Medulla oblongata (tissue), 1 donor: ENCODE data around the gene HNRNPA2B1.
"Not testable (repeated sequence)": the region's sequence is repeated elsewhere in the genome, so short reads cannot be mapped to it uniquely, and the experiment has no call there.

Source experiments
- DNase-seq: peaks from one replicate; pipeline ENCODE4 v3.0.0-alpha.2; 2015; ENCODE audit errors: extremely low spot score

The HNRNPA2B1 gene

DNA sequence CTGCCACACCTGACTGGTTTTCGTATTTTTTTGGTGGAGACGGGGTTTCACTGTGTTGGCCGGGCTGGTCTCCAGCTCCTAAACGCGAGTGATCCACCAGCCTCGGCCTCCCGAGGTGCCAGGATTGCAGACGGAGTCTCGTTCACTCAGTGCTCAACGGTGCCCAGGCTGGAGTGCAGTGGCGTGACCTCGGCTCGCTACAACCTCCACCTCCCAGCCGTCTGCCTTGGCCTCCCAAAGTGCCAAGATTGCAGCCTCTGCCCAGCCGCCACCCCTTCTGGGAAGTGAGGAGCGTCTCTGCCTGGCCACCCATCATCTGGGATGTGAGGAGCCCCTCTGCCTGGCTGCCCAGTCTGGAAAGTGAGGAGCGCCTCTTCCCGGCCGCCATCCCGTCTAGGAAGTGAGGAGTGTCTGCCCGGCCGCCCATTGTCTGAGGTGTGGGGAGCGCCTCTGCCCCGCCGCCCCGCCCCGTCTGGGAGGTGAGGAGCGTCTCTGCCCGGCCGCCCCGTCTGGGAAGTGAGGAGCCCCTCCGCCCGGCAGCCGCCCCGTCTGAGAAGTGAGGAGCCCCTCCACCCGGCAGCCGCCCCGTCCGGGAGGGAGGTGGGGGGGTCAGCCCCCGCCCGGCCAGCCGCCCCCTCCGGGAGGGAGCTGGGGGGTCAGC lies 52.8 kb downstream of the HNRNPA2B1 start:
- not testable (repeated sequence) for DNase-seq

- no peak for DNase-seq
Observed at GRCh38 chr7:26147030-26147429, 53.5 kb downstream of the HNRNPA2B1 start.

DNA sequence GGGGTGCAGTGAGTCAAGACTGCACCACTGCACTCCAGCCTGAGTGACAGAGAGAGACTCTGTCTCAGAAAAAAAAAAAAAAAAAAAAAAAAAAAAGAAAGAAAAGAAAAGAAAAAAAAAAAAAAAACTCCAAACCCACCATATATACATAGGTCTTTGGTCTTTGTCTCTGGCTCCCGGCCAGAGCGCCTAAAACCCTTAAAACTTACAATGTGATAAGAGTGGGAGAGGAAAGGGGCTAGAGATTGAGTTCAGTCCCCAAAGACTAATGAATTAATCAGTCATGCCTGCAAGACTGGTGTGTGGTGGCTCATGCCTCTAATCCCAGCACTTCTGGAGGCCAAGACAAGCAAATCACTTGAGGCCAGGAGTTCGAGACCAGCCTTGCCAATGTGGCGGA lies 55.3 kb downstream of the HNRNPA2B1 start:
- no peak for DNase-seq

- no peak for DNase-seq
Observed at GRCh38 chr7:26144184-26145080, 56.1 kb downstream of the HNRNPA2B1 start.

DNA sequence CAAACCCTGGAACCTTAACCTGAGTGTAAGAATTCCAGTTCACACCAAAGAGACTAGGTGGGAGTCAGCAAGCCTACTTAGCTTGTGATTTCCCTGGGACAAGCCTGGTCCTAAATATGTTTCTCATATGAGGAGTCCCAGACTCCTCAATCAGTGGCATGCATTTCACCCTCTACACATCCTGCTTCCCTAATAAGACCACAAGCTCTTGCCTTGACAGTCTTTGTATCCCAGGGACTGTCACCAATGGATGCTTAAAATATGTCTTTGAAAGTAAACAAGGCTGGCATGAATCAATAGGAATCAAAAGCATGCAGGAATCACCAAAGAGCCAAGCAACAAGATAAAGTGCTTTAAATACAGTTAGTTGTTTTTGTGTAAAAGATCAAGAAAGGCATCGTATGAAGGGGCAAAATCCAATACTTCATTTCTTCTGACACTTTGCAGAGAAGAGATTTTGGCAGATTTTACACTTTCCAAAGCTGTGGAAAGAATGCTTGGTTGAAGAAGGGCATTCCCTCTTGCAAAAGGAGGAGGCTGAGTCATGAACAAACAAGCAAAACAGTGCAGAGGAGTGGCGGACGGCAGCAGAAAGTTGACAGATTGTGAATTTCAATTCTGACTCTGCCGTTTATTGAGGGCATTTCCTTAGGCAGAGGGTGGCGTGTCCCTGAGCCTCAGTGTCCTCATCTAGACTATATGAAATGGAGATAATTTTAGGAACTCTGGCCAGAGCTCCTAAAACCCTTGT lies 57.1 kb downstream of the HNRNPA2B1 start:
- no peak for DNase-seq

GRCh38 chr7:26141077-26141476 lies 59.5 kb downstream of the HNRNPA2B1 start:
- DNase-seq: no peak

DNA sequence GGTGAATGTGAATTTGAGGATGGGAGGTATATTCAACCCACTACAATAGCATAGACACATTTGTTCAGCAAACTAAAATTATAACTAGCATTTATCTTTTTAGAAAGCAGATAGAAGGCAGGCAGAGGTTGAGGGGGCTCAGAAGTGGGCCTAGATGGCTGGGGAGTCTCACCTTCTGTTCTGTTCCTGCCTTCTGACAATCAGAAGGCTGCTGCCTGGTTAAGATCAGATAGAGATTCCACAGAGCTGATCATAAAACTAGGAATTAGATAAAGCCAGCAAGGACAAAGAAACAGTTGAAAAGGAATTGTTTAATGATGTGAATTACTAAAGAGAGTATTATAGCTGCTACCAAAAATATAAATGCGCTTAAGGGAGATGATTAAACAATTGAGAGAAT lies 60.2 kb downstream of the HNRNPA2B1 start:
- no peak for DNase-seq
